Measurements from ENCODE around the gene PLXNA2.

PLXNA2 gene

GRCh38 chr1:208228550-208228949, 15.6 kb downstream of the PLXNA2 start:
- no peak for DNase-seq (ENCODE audit: low spot score)
- TF ChIP-seq CTCF (IDR thresholded peaks at IDR 0.05; ENCODE audit: extremely low read depth, missing control alignments), result no peak

- no peak for DNase-seq (ENCODE audit: low spot score)
- TF ChIP-seq CTCF (IDR thresholded peaks at IDR 0.05; ENCODE audit: extremely low read depth, missing control alignments), result no peak
Measured at GRCh38 chr1:208228026-208228425, 16.2 kb downstream of the PLXNA2 start.

- no peak for DNase-seq (ENCODE audit: low spot score)
- TF ChIP-seq CTCF (IDR thresholded peaks at IDR 0.05; ENCODE audit: extremely low read depth, missing control alignments), result no peak
Measured at GRCh38 chr1:208227366-208227765, 16.8 kb downstream of the PLXNA2 start.

- no peak for TF ChIP-seq CTCF (IDR thresholded peaks at IDR 0.05; ENCODE audit: extremely low read depth, missing control alignments)
- no peak for DNase-seq (ENCODE audit: low spot score)
Measured at GRCh38 chr1:208225954-208226937, 17.9 kb downstream of the PLXNA2 start.

GRCh38 chr1:208224192-208224713, 19.9 kb downstream of the PLXNA2 start:
- DNase-seq (ENCODE audit: low spot score), result no peak
- TF ChIP-seq CTCF (IDR thresholded peaks at IDR 0.05; ENCODE audit: extremely low read depth, missing control alignments), result no peak

GRCh38 chr1:208223136-208223535, 21.0 kb downstream of the PLXNA2 start:
- DNase-seq (ENCODE audit: low spot score), result no peak
- TF ChIP-seq CTCF (IDR thresholded peaks at IDR 0.05; ENCODE audit: extremely low read depth, missing control alignments), result no peak

- TF ChIP-seq CTCF (IDR thresholded peaks at IDR 0.05; ENCODE audit: extremely low read depth, missing control alignments), result no peak
- no peak for DNase-seq (ENCODE audit: low spot score)
Measured at GRCh38 chr1:208222376-208223126, 21.6 kb downstream of the PLXNA2 start.
